ENCODE measurements around the gene DPAGT1. TPM values are rescaled to one million over a fixed set of nuclear protein-coding genes. Genes with fewer than 3 reads are reported as not detected.

Gene DPAGT1
- total and polyA plus RNA-seq, 2 of the 8 experiments (the other 6 are each of a cell fraction or from before 2014, with no cell fraction given): 59.8 to 236 TPM

DNA sequence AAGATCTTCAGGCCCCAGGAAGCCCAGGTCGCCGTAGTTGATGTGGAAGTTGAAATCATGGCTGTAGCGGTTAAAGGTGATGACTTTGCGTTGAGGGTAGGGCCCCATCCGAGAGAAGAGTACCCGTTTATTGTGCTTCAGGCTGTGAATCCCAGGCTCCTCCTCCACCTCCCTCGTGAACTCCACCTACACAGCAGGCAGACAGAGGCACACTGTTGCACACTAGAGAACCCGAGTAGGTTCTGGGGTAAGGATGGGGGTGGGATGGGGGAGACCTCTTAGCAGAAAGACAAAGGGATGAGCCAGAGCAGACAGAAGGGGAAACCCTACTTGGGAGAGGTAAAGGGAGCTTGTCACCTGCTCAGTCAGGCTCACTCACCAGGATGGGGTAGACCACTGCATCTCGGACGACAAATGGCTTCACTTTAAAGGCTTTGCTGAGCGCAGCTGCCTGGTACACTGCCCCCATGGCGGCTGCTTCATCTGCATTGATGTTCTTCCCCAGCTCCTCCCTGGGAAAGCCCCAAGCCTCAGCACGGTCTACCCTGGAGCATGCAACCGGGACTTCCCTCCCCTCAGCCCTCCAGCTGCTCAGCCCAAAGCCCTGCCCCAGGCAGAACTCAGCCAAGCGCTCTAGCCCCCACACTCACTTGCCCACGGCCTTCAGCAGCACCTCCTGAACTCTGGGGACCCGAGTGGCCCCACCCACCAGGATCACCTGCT, 50.1 kb downstream of the DPAGT1 start:
- no peak for DNase-seq (ENCODE audit: low read depth in 1 of 2, low spot score in 2 of 2)
- H2BK5ac ChIP-seq (ENCODE audit: low read depth, low read length): no peak overlapping the region
- H2AK5ac ChIP-seq (ENCODE audit: low read depth, low read length): no peak overlapping the region
- H3K23ac ChIP-seq (ENCODE audit: insufficient read length): no peak overlapping the region
- H2BK15ac ChIP-seq (ENCODE audit: low read length): no peak overlapping the region
- H3K9me3 ChIP-seq (ENCODE audit: insufficient read depth in 2 of 2, low read depth in 1 of 2, low read length in 1 of 2): no peaks in the 10 kb centered on the region
- H4K91ac ChIP-seq (replicated peaks; ENCODE audit: insufficient read length, low read length): no peak overlapping the region
- peaks cover 59 to 86% (median 83%) of the 10 kb centered on the region in 4 experiments for H3K36me3 ChIP-seq (ENCODE audit: control insufficient read depth in 2 of 4, insufficient read depth in 4 of 4, low read length in 3 of 4)
- H3K4me3 ChIP-seq (ENCODE audit: extremely low read depth in 1 of 4, insufficient read depth in 2 of 4, low read depth in 3 of 4, low read length in 4 of 4): no peak overlapping the region
- H2AFZ ChIP-seq (ENCODE audit: low read length): no peak overlapping the region
- ChIA-PET CTCF (ENCODE audit: partially characterized antibody) (interaction anchor here (0.6 to 1.8 kb wide), 5 partner anchors 9 to 362 kb away, joined by 3 to 7 read pairs (median 4); partner anchors contain the start of gene VPS11), POLR2A (ENCODE audit: partially characterized antibody) (interaction anchor here (0.9 to 2.4 kb wide), 9 partner anchors 10 to 44 kb away, joined by 3 to 14 read pairs (median 5); partner anchors contain the start of genes HMBS and VPS11)
- no peak overlapping the region for H2BK12ac ChIP-seq (ENCODE audit: low read depth, low read length)
- H3K79me1 ChIP-seq (ENCODE audit: low read depth, low read length): peaks cover 16% of the 10 kb centered on the region
- WGBS, 2 experiments (ENCODE audit: extremely low coverage in 1 of 2, insufficient coverage in 1 of 2, insufficient read length in 1 of 2, insufficient replicate concordance in 2 of 2, low coverage in 1 of 2, low lambda C conversion rate in 2 of 2, missing lambda C conversion rate in 1 of 2): 88% methylated on average over 17 of the region's 17 CpGs; no CpG with 5 or more reads in 1 of the 2 experiments
- H3K23me2 ChIP-seq (ENCODE audit: low read depth, low read length): peaks cover 4% of the 10 kb centered on the region
- no peaks in the 10 kb centered on the region for H3K27me3 ChIP-seq (replicated peaks in 1 of 4; ENCODE audit: control insufficient read depth in 3 of 4, extremely low read depth in 1 of 4, insufficient read depth in 3 of 4, low read length in 3 of 4)
- no peak overlapping the region for H2BK20ac ChIP-seq (ENCODE audit: low read length)
- no peak overlapping the region for H3K4ac ChIP-seq (replicated peaks; ENCODE audit: insufficient read length, low read depth, low read length)
- no peak overlapping the region for H3K4me2 ChIP-seq (ENCODE audit: insufficient read depth in 1 of 2, low read depth in 2 of 2, low read length in 2 of 2)
- FAIRE-seq: no peak
- peaks cover 8 to 21% of the 10 kb centered on the region in 2 experiments; a peak in 3 of 4 replicates for H3K79me2 ChIP-seq (ENCODE audit: control insufficient read depth in 1 of 2, insufficient read depth in 2 of 2, low read length in 2 of 2)
- H3K9ac ChIP-seq (replicated peaks in 1 of 4; ENCODE audit: extremely low read depth in 1 of 4, low read depth in 3 of 4, low read length in 3 of 4): no peak overlapping the region
- peaks cover 3 to 36% of the 10 kb centered on the region in 2 experiments for H4K20me1 ChIP-seq (replicated peaks in 1 of 2; ENCODE audit: control insufficient read depth in 1 of 2, insufficient read depth in 2 of 2, low read length in 2 of 2)
- H3K4me1 ChIP-seq (replicated peaks in 1 of 4; ENCODE audit: control insufficient read depth in 3 of 4, insufficient read depth in 4 of 4, low read length in 3 of 4): peaks cover 0 to 5% (median 2%) of the 10 kb centered on the region in 4 experiments; a peak in 4 of 7 replicates
- no peak overlapping the region for H2BK120ac ChIP-seq (replicated peaks; ENCODE audit: low read depth, low read length)
- H3K56ac ChIP-seq (replicated peaks; ENCODE audit: insufficient read length, low read depth, low read length): no peak overlapping the region
- H3K14ac ChIP-seq (ENCODE audit: insufficient read length): no peak overlapping the region
- no peak overlapping the region for H3K27ac ChIP-seq (ENCODE audit: low read depth, low read length)
- H3K18ac ChIP-seq (ENCODE audit: extremely low read depth, low read length): no peak overlapping the region
- no peak overlapping the region for H4K8ac ChIP-seq (ENCODE audit: extremely low read depth, insufficient read depth, low read length)
- H4K5ac ChIP-seq (ENCODE audit: insufficient read length, low read depth, low read length): no peak overlapping the region
- TF ChIP-seq SIX5 (IDR thresholded peaks at IDR 0.05; ENCODE audit: low read depth, low read length) (no peak), SRF (IDR thresholded peaks at IDR 0.05; ENCODE audit: low read depth, low read length) (no peak), GTF2F1 (IDR thresholded peaks at IDR 0.05; ENCODE audit: borderline replicate concordance, low read depth, low read length) (no peak), CHD2 (IDR thresholded peaks at IDR 0.05; ENCODE audit: low read length) (no peak), ZNF274 (IDR thresholded peaks at IDR 0.05; ENCODE audit: borderline replicate concordance, extremely low read depth, low read length) (no peak), JUN (IDR thresholded peaks at IDR 0.05; ENCODE audit: low read depth, low read length) (no peak), RXRA (IDR thresholded peaks at IDR 0.05; ENCODE audit: insufficient read depth, low read depth, low read length) (no peak), JUND (IDR thresholded peaks at IDR 0.05; ENCODE audit: low read length) (no peak), GABPA (IDR thresholded peaks at IDR 0.05; ENCODE audit: borderline replicate concordance, insufficient read depth, low read length) (no peak), SAP30 (IDR thresholded peaks at IDR 0.05; ENCODE audit: insufficient read depth, insufficient replicate concordance, low read length) (no peak), KDM5A (IDR thresholded peaks at IDR 0.05; ENCODE audit: low read length) (no peak)
- TF ChIP-seq, protein P1, sequence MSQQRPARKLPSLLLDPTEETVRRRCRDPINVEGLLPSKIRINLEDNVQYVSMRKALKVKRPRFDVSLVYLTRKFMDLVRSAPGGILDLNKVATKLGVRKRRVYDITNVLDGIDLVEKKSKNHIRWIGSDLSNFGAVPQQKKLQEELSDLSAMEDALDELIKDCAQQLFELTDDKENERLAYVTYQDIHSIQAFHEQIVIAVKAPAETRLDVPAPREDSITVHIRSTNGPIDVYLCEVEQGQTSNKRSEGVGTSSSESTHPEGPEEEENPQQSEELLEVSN (IDR thresholded peaks at IDR 0.05): no peak
